Nephron progenitor cell (in vitro differentiated cells): ENCODE results near the gene KCNN4.

Source experiments
- DNase-seq: peaks from one replicate; pipeline ENCODE4 v3.0.0; 2021
- H3K27ac Mint-ChIP-seq: 2 replicates; pipeline ENCODE4 v1.8.0; 2021; ENCODE audit warnings: mild to moderate bottlenecking, moderate library complexity, mixed read lengths
- H3K27me3 Mint-ChIP-seq: 2 replicates; pipeline ENCODE4 v1.8.0; 2021; ENCODE audit warnings: mild to moderate bottlenecking, low read depth, mixed read lengths; ENCODE audit not compliant: poor library complexity
- H3K36me3 Mint-ChIP-seq: 2 replicates; pipeline ENCODE4 v1.8.0; 2021; ENCODE audit warnings: low read depth, mixed read lengths
- H3K4me1 Mint-ChIP-seq: 2 replicates; pipeline ENCODE4 v1.8.0; 2021; ENCODE audit warnings: mixed read lengths
- H3K4me3 Mint-ChIP-seq: 2 replicates; pipeline ENCODE4 v1.8.0; 2021; ENCODE audit warnings: mild to moderate bottlenecking, moderate library complexity, mixed read lengths
- H3K9me3 Mint-ChIP-seq: 2 replicates; pipeline ENCODE4 v1.8.0; 2021; ENCODE audit warnings: mild to moderate bottlenecking, moderate library complexity, mixed read lengths
- TF ChIP-seq, protein P1 (sequence below): fragments of 200-600 bp; sonication (generic); IDR thresholded peaks from 2 replicates; pipeline ENCODE4 v1.5.0; 2021; ENCODE audit warnings: antibody characterized with exemption

The KCNN4 gene

GRCh38 chr19:43760941-43761340 lies 19.8 kb downstream of the KCNN4 start:
- Mint-ChIP-seq H3K27me3 (peaks cover 2% of the 10 kb centered on the region), H3K4me3 (no peak overlapping the region), H3K9me3 (no peaks in the 10 kb centered on the region), H3K36me3 (peaks cover 6% of the 10 kb centered on the region), H3K27ac (no peak overlapping the region), H3K4me1 (peaks cover 49% of the 10 kb centered on the region)
- TF ChIP-seq, protein P1, sequence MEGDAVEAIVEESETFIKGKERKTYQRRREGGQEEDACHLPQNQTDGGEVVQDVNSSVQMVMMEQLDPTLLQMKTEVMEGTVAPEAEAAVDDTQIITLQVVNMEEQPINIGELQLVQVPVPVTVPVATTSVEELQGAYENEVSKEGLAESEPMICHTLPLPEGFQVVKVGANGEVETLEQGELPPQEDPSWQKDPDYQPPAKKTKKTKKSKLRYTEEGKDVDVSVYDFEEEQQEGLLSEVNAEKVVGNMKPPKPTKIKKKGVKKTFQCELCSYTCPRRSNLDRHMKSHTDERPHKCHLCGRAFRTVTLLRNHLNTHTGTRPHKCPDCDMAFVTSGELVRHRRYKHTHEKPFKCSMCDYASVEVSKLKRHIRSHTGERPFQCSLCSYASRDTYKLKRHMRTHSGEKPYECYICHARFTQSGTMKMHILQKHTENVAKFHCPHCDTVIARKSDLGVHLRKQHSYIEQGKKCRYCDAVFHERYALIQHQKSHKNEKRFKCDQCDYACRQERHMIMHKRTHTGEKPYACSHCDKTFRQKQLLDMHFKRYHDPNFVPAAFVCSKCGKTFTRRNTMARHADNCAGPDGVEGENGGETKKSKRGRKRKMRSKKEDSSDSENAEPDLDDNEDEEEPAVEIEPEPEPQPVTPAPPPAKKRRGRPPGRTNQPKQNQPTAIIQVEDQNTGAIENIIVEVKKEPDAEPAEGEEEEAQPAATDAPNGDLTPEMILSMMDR = no peak
- no peak for DNase-seq

DNA sequence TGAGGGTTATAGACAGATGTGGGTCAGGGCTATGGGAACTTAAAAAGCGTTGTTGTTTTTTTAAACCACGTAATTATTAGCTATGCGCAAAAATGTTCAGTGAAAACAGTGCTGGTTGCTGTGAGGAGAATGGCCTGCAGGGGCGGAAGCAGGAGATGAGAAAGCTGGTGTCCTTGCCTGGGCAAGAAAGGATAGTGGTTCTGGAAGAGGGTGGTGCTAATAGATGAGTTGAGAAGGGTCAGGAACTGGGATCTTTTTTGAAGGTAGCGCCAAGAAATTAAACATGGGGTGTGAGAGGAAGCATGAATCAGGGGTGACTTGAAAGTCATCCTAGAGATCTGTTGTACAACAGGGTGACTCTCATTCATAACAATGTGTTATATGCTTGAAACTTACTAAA lies 21.3 kb downstream of the KCNN4 start:
- H3K27me3 Mint-ChIP-seq = peaks cover 2% of the 10 kb centered on the region
- TF ChIP-seq, protein P1 = no peak
- H3K4me1 Mint-ChIP-seq = peaks cover 50% of the 10 kb centered on the region
- DNase-seq = no peak
- H3K36me3 Mint-ChIP-seq = peaks cover 7% of the 10 kb centered on the region
- peak overlapping the region; percentile 64 for H3K27ac Mint-ChIP-seq
- H3K4me3 Mint-ChIP-seq = no peak overlapping the region
- no peaks in the 10 kb centered on the region for H3K9me3 Mint-ChIP-seq

DNA sequence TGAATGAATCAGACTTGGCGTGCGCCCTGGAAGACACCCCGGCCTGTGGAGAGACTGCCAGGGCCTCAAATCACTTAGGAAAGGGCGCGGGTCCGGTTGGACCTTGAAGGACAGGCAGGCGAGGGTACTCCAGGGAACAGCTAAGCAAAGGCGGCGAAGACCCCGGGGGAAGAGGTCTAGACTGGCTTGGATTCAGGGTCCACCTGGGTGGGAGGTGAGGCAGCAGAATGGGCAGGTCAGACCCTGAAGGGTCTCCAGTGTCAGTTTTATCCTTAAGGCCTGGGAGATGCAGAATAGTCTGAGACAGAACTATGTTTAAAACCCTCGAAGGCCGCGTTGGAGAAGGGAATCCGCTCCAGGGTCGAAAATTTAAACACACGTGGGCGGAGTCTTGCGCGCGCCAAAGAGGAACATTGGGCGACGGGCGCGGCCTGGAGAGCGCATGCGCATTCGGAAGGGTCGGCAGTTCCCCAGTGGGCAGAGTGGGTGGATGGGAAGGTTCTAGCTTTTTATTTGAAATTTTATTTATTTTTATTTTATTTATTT lies 25.4 kb downstream of the KCNN4 start:
- peak overlapping the region; percentile 97 for H3K4me3 Mint-ChIP-seq
- TF ChIP-seq, protein P1 = no peak
- peak overlapping the region; percentile 100 for H3K27ac Mint-ChIP-seq
- H3K4me1 Mint-ChIP-seq = peaks cover 62% of the 10 kb centered on the region
- H3K27me3 Mint-ChIP-seq = peaks cover 2% of the 10 kb centered on the region
- peaks cover 25% of the 10 kb centered on the region for H3K36me3 Mint-ChIP-seq
- no peaks in the 10 kb centered on the region for H3K9me3 Mint-ChIP-seq
- DNase-seq = peak; percentile 80

GRCh38 chr19:43754503-43755255 lies 26.1 kb downstream of the KCNN4 start, which contains the start of gene SMG9:
Gene SMG9, minus strand, starts transcription at chr19:43754962. Its CDS starts 4,221 bp downstream, at chr19:43750741.
- Mint-ChIP-seq H3K27ac (peak within 1 kb of the TSS; percentile 100), H3K27me3 (peaks cover 2% of the 10 kb centered on the region), H3K36me3 (peaks cover 30% of the 10 kb centered on the region), H3K9me3 (no peaks in the 10 kb centered on the region), H3K4me1 (peaks cover 61% of the 10 kb centered on the region), H3K4me3 (peak within 1 kb of the TSS; percentile 97)
- peak; percentile 99 for DNase-seq
- TF ChIP-seq, protein P1 = no peak

GRCh38 chr19:43754253-43754502 lies 26.6 kb downstream of the KCNN4 start:
- H3K27me3 Mint-ChIP-seq = peaks cover 2% of the 10 kb centered on the region
- no peaks in the 10 kb centered on the region for H3K9me3 Mint-ChIP-seq
- peak overlapping the region; percentile 97 for H3K4me3 Mint-ChIP-seq
- DNase-seq = no peak
- peak overlapping the region; percentile 72 for H3K27ac Mint-ChIP-seq
- TF ChIP-seq, protein P1 = no peak
- peaks cover 31% of the 10 kb centered on the region for H3K36me3 Mint-ChIP-seq
- H3K4me1 Mint-ChIP-seq = peaks cover 56% of the 10 kb centered on the region
